Activated B cell treated with CpG ODN at 0.5 μM for 24 hours (primary cell): ENCODE measurements around the gene CDC16. TPM values are rescaled to one million over a fixed set of nuclear protein-coding genes. Genes with fewer than 3 reads are reported as not detected.
A peak's percentile ranks its signal among the peaks of the same experiment; 100 is the strongest.

ENCODE experiments used
- ATAC-seq: fragments of 200-7000 bp; cut with Tn5 transposase; one replicate; pipeline ENCODE4 v1.10.0; 2021; ENCODE audit warnings: low read depth, mild to moderate bottlenecking, moderate library complexity
- CTCF ChIA-PET: fragments of 350-600 bp; sonication (Branson Sonifier 250); formaldehyde crosslinking; loops from one replicate; lab custom pipeline; 2021; ENCODE audit warnings: antibody characterized with exemption; lab: Charles Lee
- POLR2A ChIA-PET: fragments of 350-600 bp; sonication (Branson Sonifier 250); formaldehyde crosslinking; loops from one replicate; lab custom pipeline; 2021; ENCODE audit warnings: antibody characterized with exemption; lab: Charles Lee
- DNase-seq: peaks from one replicate; pipeline ENCODE4 v3.0.0; 2022
- H3K27ac Mint-ChIP-seq: one replicate; pipeline ENCODE4 v1.8.0; 2020; ENCODE audit warnings: mixed read lengths
- H3K27me3 Mint-ChIP-seq: one replicate; pipeline ENCODE4 v1.8.0; 2021; ENCODE audit warnings: mixed read lengths
- H3K36me3 Mint-ChIP-seq: one replicate; pipeline ENCODE4 v1.8.0; 2021; ENCODE audit warnings: low read depth, mixed read lengths
- H3K4me1 Mint-ChIP-seq: one replicate; pipeline ENCODE4 v1.8.0; 2021; ENCODE audit warnings: mixed read lengths
- H3K4me3 Mint-ChIP-seq: one replicate; pipeline ENCODE4 v1.8.0; 2020; ENCODE audit warnings: mild to moderate bottlenecking, mixed read lengths
- H3K9me3 Mint-ChIP-seq: one replicate; pipeline ENCODE4 v1.8.0; 2020; ENCODE audit warnings: mixed read lengths
- CTCF ChIP-seq: fragments of 200-600 bp; IDR thresholded peaks from one replicate; pipeline ENCODE4 v1.8.0; 2022; ENCODE audit warnings: antibody characterized with exemption, mild to moderate bottlenecking
- intact Hi-C: fragments of 100-400 bp; cut with micrococcal nuclease; formaldehyde crosslinking; loops from one replicate; pipeline ENCODE4 v1.15.1; 2024
- total RNA-seq: library from RNA; stranded (reverse); gene quantifications from 2 replicates; pipeline ENCODE4 v1.2.3, GENCODE V29; 2022

The CDC16 gene
- total RNA-seq, 1 donor from 2014 or later = 98.0 TPM

- H3K9me3 Mint-ChIP-seq = no peaks in the 10 kb centered on the region
- no peaks in the 10 kb centered on the region for H3K36me3 Mint-ChIP-seq
- ChIA-PET CTCF (no interaction called here), POLR2A (no interaction called here)
- intact Hi-C loops = no loop called here
- H3K4me3 Mint-ChIP-seq = no peak overlapping the region
- ATAC-seq (no peak), DNase-seq (no peak)
- no peak overlapping the region for H3K27ac Mint-ChIP-seq
- TF ChIP-seq CTCF = no peak
- H3K27me3 Mint-ChIP-seq = peaks cover 10% of the 10 kb centered on the region
- H3K4me1 Mint-ChIP-seq = peaks cover 15% of the 10 kb centered on the region
Measured at GRCh38 chr13:114219392-114219791, 15.3 kb upstream of the CDC16 start.

- intact Hi-C loops = no loop called here
- Mint-ChIP-seq H3K4me1 (peaks cover 24% of the 10 kb centered on the region), H3K4me3 (peak overlapping the region; percentile 33), H3K36me3 (no peaks in the 10 kb centered on the region), H3K27me3 (peaks cover 4% of the 10 kb centered on the region), H3K9me3 (no peaks in the 10 kb centered on the region), H3K27ac (no peak overlapping the region)
- DNase-seq (no peak), ATAC-seq (no peak)
- CTCF ChIA-PET = interaction anchor here (1.1 to 1.6 kb wide), 5 partner anchors 77 to 498 kb away, joined by 3 to 7 read pairs (median 6); no protein-coding TSS in a partner anchor
- no peak for TF ChIP-seq CTCF
- POLR2A ChIA-PET = interaction anchor here (1.1 kb wide), 1 partner anchor 157 kb away, joined by 3 read pairs; no protein-coding TSS in a partner anchor
Measured at GRCh38 chr13:114222461-114222968, 12.2 kb upstream of the CDC16 start.

GRCh38 chr13:114224201-114224600 lies 10.5 kb upstream of the CDC16 start:
- ChIA-PET POLR2A (no interaction called here), CTCF (no interaction called here)
- Mint-ChIP-seq H3K4me1 (peaks cover 24% of the 10 kb centered on the region), H3K4me3 (no peak overlapping the region), H3K36me3 (no peaks in the 10 kb centered on the region), H3K9me3 (no peaks in the 10 kb centered on the region), H3K27me3 (peaks cover 5% of the 10 kb centered on the region), H3K27ac (no peak overlapping the region)
- ATAC-seq (no peak), DNase-seq (no peak)
- TF ChIP-seq CTCF = no peak
- intact Hi-C loops = no loop called here

- no peaks in the 10 kb centered on the region for H3K36me3 Mint-ChIP-seq
- ChIA-PET POLR2A (no interaction called here), CTCF (interaction anchor here (0.7 to 1.8 kb wide), 9 partner anchors 81 to 501 kb away, joined by 3 to 14 read pairs (median 3); no protein-coding TSS in a partner anchor)
- no peak overlapping the region for H3K27ac Mint-ChIP-seq
- H3K4me1 Mint-ChIP-seq = peaks cover 24% of the 10 kb centered on the region
- no peaks in the 10 kb centered on the region for H3K9me3 Mint-ChIP-seq
- H3K27me3 Mint-ChIP-seq = peaks cover 12% of the 10 kb centered on the region
- no peak for TF ChIP-seq CTCF
- ATAC-seq (no peak), DNase-seq (no peak)
- no peak overlapping the region for H3K4me3 Mint-ChIP-seq
- intact Hi-C loops = loop anchor here (1.0 to 5.0 kb wide), 7 partner anchors 82 to 363 kb away; partner anchors contain the start of gene GAS6
Measured at GRCh38 chr13:114225610-114226009, 9.1 kb upstream of the CDC16 start.

- ChIA-PET CTCF (interaction anchor here (0.7 to 1.8 kb wide), 10 partner anchors 82 to 501 kb away, joined by 3 to 14 read pairs (median 3); no protein-coding TSS in a partner anchor), POLR2A (no interaction called here)
- intact Hi-C loops = loop anchor here (1.0 to 5.0 kb wide), 7 partner anchors 83 to 364 kb away; partner anchors contain the start of gene GAS6
- no peak for ATAC-seq
- Mint-ChIP-seq H3K4me1 (peaks cover 24% of the 10 kb centered on the region), H3K9me3 (no peaks in the 10 kb centered on the region), H3K4me3 (no peak overlapping the region), H3K27ac (no peak overlapping the region), H3K27me3 (peaks cover 14% of the 10 kb centered on the region), H3K36me3 (no peaks in the 10 kb centered on the region)
- no peak for DNase-seq
- TF ChIP-seq CTCF = no peak
Measured at GRCh38 chr13:114226088-114226487, 8.6 kb upstream of the CDC16 start.
